Nephron (organoid): Measurements from ENCODE around the gene PAQR8.
A peak's percentile ranks its signal among the peaks of the same experiment; 100 is the strongest.

Source experiments
- H3K27ac Mint-ChIP-seq, 3 experiments: 2 replicates each; pipeline ENCODE4 v1.8.0; 2020; ENCODE audit warnings: mixed read lengths in 3 of 3, mild to moderate bottlenecking in 2 of 3, moderate library complexity in 1 of 3
- H3K27me3 Mint-ChIP-seq: 2 replicates; pipeline ENCODE4 v1.8.0; 2021; ENCODE audit warnings: low read depth, mild to moderate bottlenecking, moderate library complexity, mixed read lengths
- H3K36me3 Mint-ChIP-seq: 2 replicates; pipeline ENCODE4 v1.8.0; 2020; ENCODE audit warnings: low read depth, mixed read lengths
- H3K4me1 Mint-ChIP-seq: 2 replicates; pipeline ENCODE4 v1.8.0; 2020; ENCODE audit warnings: mixed read lengths
- H3K4me3 Mint-ChIP-seq, 3 experiments: 2 replicates each; pipeline ENCODE4 v1.8.0; 2020; ENCODE audit warnings: mild to moderate bottlenecking in 3 of 3, mixed read lengths in 3 of 3, moderate library complexity in 2 of 3
- H3K9me3 Mint-ChIP-seq: 2 replicates; pipeline ENCODE4 v1.8.0; 2020; ENCODE audit warnings: mixed read lengths
- CTCF ChIP-seq, 3 experiments: fragments of 200-600 bp; sonication (generic); IDR thresholded peaks; one replicate each; pipeline ENCODE4 v1.5.0; 2021; ENCODE audit warnings: antibody characterized with exemption in 3 of 3; ENCODE audit not compliant: unreplicated experiment in 3 of 3

Gene PAQR8

GRCh38 chr6:52399511-52400312 lies 37.8 kb downstream of the PAQR8 start:
- no peaks in the 10 kb centered on the region for H3K4me1 Mint-ChIP-seq
- H3K27ac Mint-ChIP-seq: no peak overlapping the region
- peaks cover 9% of the 10 kb centered on the region for H3K36me3 Mint-ChIP-seq
- peak; percentile 76 to 86 (median 79) for TF ChIP-seq CTCF (IDR thresholded peaks at IDR 0.05; ENCODE audit: unreplicated experiment in 3 of 3)
- H3K4me3 Mint-ChIP-seq: no peak overlapping the region
- no peaks in the 10 kb centered on the region for H3K27me3 Mint-ChIP-seq
- H3K9me3 Mint-ChIP-seq: no peaks in the 10 kb centered on the region

GRCh38 chr6:52400313-52401041 lies 38.5 kb downstream of the PAQR8 start:
- Mint-ChIP-seq H3K36me3 (peaks cover 9% of the 10 kb centered on the region), H3K27ac (no peak overlapping the region), H3K9me3 (no peaks in the 10 kb centered on the region), H3K4me3 (no peak overlapping the region), H3K27me3 (no peaks in the 10 kb centered on the region), H3K4me1 (no peaks in the 10 kb centered on the region)
- TF ChIP-seq CTCF (IDR thresholded peaks at IDR 0.05; ENCODE audit: unreplicated experiment in 3 of 3): no peak

- Mint-ChIP-seq H3K4me1 (no peaks in the 10 kb centered on the region), H3K27me3 (no peaks in the 10 kb centered on the region), H3K9me3 (no peaks in the 10 kb centered on the region), H3K4me3 (no peak overlapping the region), H3K36me3 (peaks cover 9% of the 10 kb centered on the region), H3K27ac (no peak overlapping the region)
- TF ChIP-seq CTCF (IDR thresholded peaks at IDR 0.05; ENCODE audit: unreplicated experiment in 3 of 3): no peak
These were observed 41.1 kb downstream of the PAQR8 start for GRCh38 chr6:52403086-52403485.

- TF ChIP-seq CTCF (IDR thresholded peaks at IDR 0.05; ENCODE audit: unreplicated experiment in 3 of 3): no peak
- Mint-ChIP-seq H3K9me3 (no peaks in the 10 kb centered on the region), H3K4me3 (no peak overlapping the region), H3K27me3 (no peaks in the 10 kb centered on the region), H3K27ac (no peak overlapping the region), H3K4me1 (no peaks in the 10 kb centered on the region), H3K36me3 (peaks cover 9% of the 10 kb centered on the region)
These were observed 41.7 kb downstream of the PAQR8 start for GRCh38 chr6:52403627-52404026.

GRCh38 chr6:52405243-52405642 lies 43.3 kb downstream of the PAQR8 start:
- Mint-ChIP-seq H3K36me3 (peaks cover 9% of the 10 kb centered on the region), H3K4me3 (no peak overlapping the region), H3K27me3 (no peaks in the 10 kb centered on the region), H3K9me3 (no peaks in the 10 kb centered on the region), H3K27ac (no peak overlapping the region), H3K4me1 (no peaks in the 10 kb centered on the region)
- TF ChIP-seq CTCF (IDR thresholded peaks at IDR 0.05; ENCODE audit: unreplicated experiment in 3 of 3): no peak
